OCI-LY7 (cell line): ENCODE results near the gene TMEM135. TPM values are rescaled to one million over a fixed set of nuclear protein-coding genes. Genes with fewer than 3 reads are reported as not detected.

ENCODE experiments used
- BruUV-seq: library from RNA; stranded (reverse); fragments of 400-500 nt; replicated peaks from 2 replicates; lab custom pipeline; 2021; lab: Mats Ljungman, UMichigan
- CTCF ChIA-PET: fragments of 300-600 bp; sonication (Branson Sonifier 250); formaldehyde crosslinking; loops from one replicate; lab custom pipeline; 2022; ENCODE audit warnings: antibody characterized with exemption; ENCODE audit not compliant: unreplicated experiment; lab: Charles Lee
- POLR2A ChIA-PET: fragments of 300-600 bp; sonication (Branson Sonifier 250); formaldehyde crosslinking; loops from one replicate; lab custom pipeline; 2022; ENCODE audit warnings: antibody characterized with exemption; lab: Charles Lee
- DNase-seq: peaks from one replicate; pipeline ENCODE4 v3.0.0-alpha.2; 2015; ENCODE audit warnings: low spot score
- H2AFZ ChIP-seq: fragments of 200-600 bp; sonication (generic), shearing (Covaris generic); 2 replicates; pipeline ENCODE4 v1.6.1; 2014; ENCODE audit warnings: mild to moderate bottlenecking, antibody characterized with exemption, low read length, moderate library complexity
- H3K27ac ChIP-seq: fragments of 200-600 bp; sonication (generic); 2 replicates; pipeline ENCODE4 v1.5.1; 2014; ENCODE audit warnings: mixed run types, low read depth, mild to moderate bottlenecking, moderate library complexity, low read length, inconsistent platforms; ENCODE audit not compliant: poor library complexity, severe bottlenecking
- H3K36me3 ChIP-seq: fragments of 200-600 bp; sonication (generic); 2 replicates; pipeline ENCODE4 v1.6.1; 2014; ENCODE audit warnings: mild to moderate bottlenecking, antibody characterized with exemption, low read length, moderate library complexity, mixed read lengths; ENCODE audit not compliant: insufficient read depth
- H3K4me1 ChIP-seq: fragments of 200-600 bp; sonication (generic); 2 replicates; pipeline ENCODE4 v1.5.1; 2014; ENCODE audit warnings: mild to moderate bottlenecking, low read length; ENCODE audit not compliant: insufficient read depth, poor library complexity, severe bottlenecking
- H3K4me2 ChIP-seq: fragments of 200-600 bp; sonication (generic); 2 replicates; pipeline ENCODE4 v1.6.1; 2014; ENCODE audit warnings: mild to moderate bottlenecking, low read length
- H3K4me3 ChIP-seq: fragments of 200-600 bp; sonication (generic); 2 replicates; pipeline ENCODE4 v1.5.1; 2014; ENCODE audit warnings: mild to moderate bottlenecking, low read depth, low read length; ENCODE audit not compliant: poor library complexity, severe bottlenecking
- H3K79me2 ChIP-seq: fragments of 200-600 bp; sonication (generic); 2 replicates; pipeline ENCODE4 v1.6.1; 2016; ENCODE audit warnings: low read depth, mild to moderate bottlenecking, low read length, moderate library complexity, mixed read lengths; ENCODE audit not compliant: insufficient read depth
- H3K9me2 ChIP-seq: fragments of 200-600 bp; sonication (generic); 2 replicates; pipeline ENCODE4 v1.6.1; 2016; ENCODE audit warnings: mild to moderate bottlenecking, low read length, mixed read lengths; ENCODE audit not compliant: insufficient read depth
- H3K9me3 ChIP-seq: fragments of 200-600 bp; sonication (generic); 2 replicates; pipeline ENCODE4 v1.6.1; 2014; ENCODE audit warnings: mild to moderate bottlenecking, mixed run types, low read length, mixed read lengths
- H4K20me1 ChIP-seq: fragments of 200-600 bp; sonication (generic); 2 replicates; pipeline ENCODE4 v1.6.1; 2014; ENCODE audit warnings: mild to moderate bottlenecking, antibody characterized with exemption, low read length, moderate library complexity, mixed read lengths; ENCODE audit not compliant: insufficient read depth
- CTCF ChIP-seq: fragments of 200-600 bp; sonication (generic); conservative IDR thresholded peaks from 2 replicates; pipeline ENCODE4 v1.5.1; 2014; ENCODE audit warnings: mild to moderate bottlenecking, antibody characterized with exemption, low read length, moderate library complexity, mixed read lengths
- EZH2phosphoT487 ChIP-seq: fragments of 200-600 bp; sonication (generic); IDR thresholded peaks from 2 replicates; pipeline ENCODE4 v1.6.1; 2018; ENCODE audit warnings: low read depth, borderline replicate concordance, mild to moderate bottlenecking, mixed run types, antibody characterized with exemption, low read length, moderate library complexity, mixed read lengths
- intact Hi-C: fragments of 100-400 bp; cut with micrococcal nuclease; formaldehyde crosslinking; loops from one replicate; pipeline ENCODE4 v1.10.0; 2022; ENCODE audit not compliant: unreplicated experiment
- total RNA-seq, 2 experiments: library from RNA; depleted of rRNA in 1 of 2; stranded (reverse); fragments of >200 nt in 1 of 2; shearing (Covaris generic) in 1 of 2; gene quantifications; 2 replicates each; pipeline ENCODE4 v1.2.3, GENCODE V29; 2014 to 2022

Gene TMEM135
- total RNA-seq, 2 experiments from 2014 or later = 14.5 to 56.4 TPM

- Histone ChIP-seq H2AFZ (peak overlapping the region; percentile 90), H3K79me2 (no peaks in the 10 kb centered on the region), H3K36me3 (no peaks in the 10 kb centered on the region), H3K9me3 (no peaks in the 10 kb centered on the region), H3K27ac (peak overlapping the region; percentile 76), H3K4me2 (peak overlapping the region; percentile 63), H3K9me2 (no peaks in the 10 kb centered on the region), H3K4me1 (peaks cover 65% of the 10 kb centered on the region), H4K20me1 (no peaks in the 10 kb centered on the region), H3K4me3 (peak overlapping the region; percentile 26)
- no TSS peak for BruUV-seq
- TF ChIP-seq EZH2phosphoT487 = no peak
- no peak for TF ChIP-seq CTCF
- ChIA-PET CTCF (interaction anchor here (2.8 kb wide), 1 partner anchor 68 kb away, joined by 42 read pairs; no protein-coding TSS in a partner anchor), POLR2A (interaction anchor here (0.8 to 2.2 kb wide), 2 partner anchors 64 to 71 kb away, joined by 3 to 7 read pairs; no protein-coding TSS in a partner anchor)
- intact Hi-C loops = loop anchor here (1.0 to 5.0 kb wide), 5 partner anchors 56 to 526 kb away; no protein-coding TSS in a partner anchor
- peak; percentile 64 for DNase-seq
These were observed 313.9 kb downstream of the TMEM135 start for GRCh38 chr11:87351676-87352075.

GRCh38 chr11:87352759-87353707 lies 315.3 kb downstream of the TMEM135 start:
- no peaks in the 10 kb centered on the region for H3K79me2 ChIP-seq
- H3K9me2 ChIP-seq = no peaks in the 10 kb centered on the region
- H4K20me1 ChIP-seq = no peaks in the 10 kb centered on the region
- peak; percentile 96 for TF ChIP-seq CTCF
- no peak for TF ChIP-seq EZH2phosphoT487
- H3K9me3 ChIP-seq = no peaks in the 10 kb centered on the region
- ChIA-PET POLR2A (interaction anchor here (0.6 to 2.5 kb wide), 15 partner anchors 9 to 368 kb away, joined by 3 to 17 read pairs (median 4); no protein-coding TSS in a partner anchor), CTCF (interaction anchor here (0.7 to 2.8 kb wide), 3 partner anchors 62 to 101 kb away, joined by 4 to 42 read pairs (median 11); no protein-coding TSS in a partner anchor)
- H2AFZ ChIP-seq = peak overlapping the region; percentile 90
- H3K4me2 ChIP-seq = peak overlapping the region; percentile 63
- peak overlapping the region; percentile 92 for H3K27ac ChIP-seq
- intact Hi-C loops = loop anchor here (1.0 to 5.0 kb wide), 7 partner anchors 58 to 1191 kb away; no protein-coding TSS in a partner anchor
- H3K4me3 ChIP-seq = no peak overlapping the region
- peak; percentile 91 for DNase-seq
- peaks cover 79% of the 10 kb centered on the region for H3K4me1 ChIP-seq
- H3K36me3 ChIP-seq = no peaks in the 10 kb centered on the region
- BruUV-seq = no TSS peak
